NCI-H526 treated with DMSO at 0.1 percent for 48 hours (cell line): ENCODE data around the gene LLGL1.

ENCODE experiments used
- DNase-seq: peaks from one replicate; lab custom pipeline; 2025; lab: John Stamatoyannopoulos, UW

Gene LLGL1

GRCh38 chr17:18230288-18231141 is 5.1 kb downstream of the LLGL1 start:
- no peak for DNase-seq

- DNase-seq: no peak
Measured at GRCh38 chr17:18231164-18231563, 5.7 kb downstream of the LLGL1 start.

- no peak for DNase-seq
Measured at GRCh38 chr17:18233803-18234518, 8.5 kb downstream of the LLGL1 start.

- DNase-seq: no peak
Measured at GRCh38 chr17:18234853-18235380, 9.5 kb downstream of the LLGL1 start.

GRCh38 chr17:18235743-18236256 is 10.4 kb downstream of the LLGL1 start:
- no peak for DNase-seq

- DNase-seq: no peak
Measured at GRCh38 chr17:18236494-18236893, 11.1 kb downstream of the LLGL1 start.

GRCh38 chr17:18237461-18237860 is 12.0 kb downstream of the LLGL1 start:
- DNase-seq: no peak

GRCh38 chr17:18238299-18238698 is 12.9 kb downstream of the LLGL1 start:
- no peak for DNase-seq

- DNase-seq: no peak
Measured at GRCh38 chr17:18240449-18240848, 15.0 kb downstream of the LLGL1 start.

GRCh38 chr17:18241229-18241871 is 15.9 kb downstream of the LLGL1 start:
- no peak for DNase-seq

GRCh38 chr17:18245038-18245776 is 19.8 kb downstream of the LLGL1 start:
- DNase-seq: no peak

GRCh38 chr17:18246109-18246725 is 20.8 kb downstream of the LLGL1 start:
- DNase-seq: no peak

GRCh38 chr17:18246880-18247612 is 21.6 kb downstream of the LLGL1 start:
- peak; percentile 77 for DNase-seq

GRCh38 chr17:18247613-18248001 is 22.2 kb downstream of the LLGL1 start:
- DNase-seq: no peak

- peak; percentile 41 for DNase-seq
Measured at GRCh38 chr17:18248300-18248731, 22.9 kb downstream of the LLGL1 start.

- DNase-seq: no peak
Measured at GRCh38 chr17:18248811-18249210, 23.4 kb downstream of the LLGL1 start.

GRCh38 chr17:18250259-18250658 is 24.8 kb downstream of the LLGL1 start:
- no peak for DNase-seq

- DNase-seq: no peak
Measured at GRCh38 chr17:18250708-18251107, 25.3 kb downstream of the LLGL1 start.

GRCh38 chr17:18251204-18251603 is 25.8 kb downstream of the LLGL1 start:
- no peak for DNase-seq

- no peak for DNase-seq
Measured at GRCh38 chr17:18252160-18252559, 26.7 kb downstream of the LLGL1 start.
